Calu3 (cell line): ENCODE data around the gene WDR88. TPM values are rescaled to one million over a fixed set of nuclear protein-coding genes. Genes with fewer than 3 reads are reported as not detected.

Experiments
- BruUV-seq: library from RNA; stranded (reverse); fragments of 400-500 nt; replicated peaks from 2 replicates; lab custom pipeline; 2021; lab: Mats Ljungman, UMichigan
- CTCF ChIA-PET: fragments of 300-600 bp; sonication (Branson Sonifier 250); formaldehyde crosslinking; loops from one replicate; lab custom pipeline; 2022; ENCODE audit warnings: antibody characterized with exemption; lab: Charles Lee
- DNase-seq: peaks from one replicate; pipeline ENCODE4 v3.0.0; 2022
- H3K27ac Mint-ChIP-seq: one replicate; pipeline ENCODE4 v1.8.0; 2022; ENCODE audit warnings: mixed read lengths; ENCODE audit not compliant: unreplicated experiment
- H3K27me3 Mint-ChIP-seq: one replicate; pipeline ENCODE4 v1.8.0; 2022; ENCODE audit warnings: mixed read lengths; ENCODE audit not compliant: unreplicated experiment
- H3K36me3 Mint-ChIP-seq: one replicate; pipeline ENCODE4 v1.8.0; 2022; ENCODE audit warnings: mild to moderate bottlenecking, moderate library complexity, mixed read lengths; ENCODE audit not compliant: insufficient read depth, unreplicated experiment
- H3K4me1 Mint-ChIP-seq: one replicate; pipeline ENCODE4 v1.8.0; 2022; ENCODE audit warnings: mild to moderate bottlenecking, low read depth, mixed read lengths; ENCODE audit not compliant: unreplicated experiment
- H3K4me3 Mint-ChIP-seq: one replicate; pipeline ENCODE4 v1.8.0; 2022; ENCODE audit warnings: mild to moderate bottlenecking, low read depth, moderate library complexity, mixed read lengths; ENCODE audit not compliant: unreplicated experiment
- H3K9me3 Mint-ChIP-seq: one replicate; pipeline ENCODE4 v1.8.0; 2022; ENCODE audit warnings: low read depth, mixed read lengths; ENCODE audit not compliant: unreplicated experiment
- CTCF ChIP-seq: fragments of 200-600 bp; IDR thresholded peaks from one replicate; pipeline ENCODE4 v1.8.0; 2022; ENCODE audit warnings: antibody characterized with exemption; ENCODE audit not compliant: unreplicated experiment
- intact Hi-C: fragments of 100-400 bp; cut with micrococcal nuclease; formaldehyde crosslinking; loops from one replicate; pipeline ENCODE4 v1.10.0; 2022; ENCODE audit not compliant: unreplicated experiment
- total RNA-seq: library from RNA; stranded (reverse); gene quantifications from 2 replicates; pipeline ENCODE4 v1.2.3, GENCODE V29; 2022

WDR88 gene
- total RNA-seq, 1 experiment from 2014 or later, result not detected

- no TSS peak for BruUV-seq
- Mint-ChIP-seq H3K36me3 (peaks cover 14% of the 10 kb centered on the region), H3K4me1 (no peaks in the 10 kb centered on the region), H3K9me3 (no peaks in the 10 kb centered on the region), H3K27ac (no peak overlapping the region), H3K27me3 (no peaks in the 10 kb centered on the region), H3K4me3 (no peak overlapping the region)
- CTCF ChIA-PET, result interaction anchor here (0.5 to 0.6 kb wide), 3 partner anchors 262 to 749 kb away, joined by 3 read pairs; no protein-coding TSS in a partner anchor
- intact Hi-C loops, result no loop called here
- TF ChIP-seq CTCF, result no peak
- DNase-seq, result no peak
Measured at GRCh38 chr19:33134571-33135041, 2.7 kb downstream of the WDR88 start.

DNA sequence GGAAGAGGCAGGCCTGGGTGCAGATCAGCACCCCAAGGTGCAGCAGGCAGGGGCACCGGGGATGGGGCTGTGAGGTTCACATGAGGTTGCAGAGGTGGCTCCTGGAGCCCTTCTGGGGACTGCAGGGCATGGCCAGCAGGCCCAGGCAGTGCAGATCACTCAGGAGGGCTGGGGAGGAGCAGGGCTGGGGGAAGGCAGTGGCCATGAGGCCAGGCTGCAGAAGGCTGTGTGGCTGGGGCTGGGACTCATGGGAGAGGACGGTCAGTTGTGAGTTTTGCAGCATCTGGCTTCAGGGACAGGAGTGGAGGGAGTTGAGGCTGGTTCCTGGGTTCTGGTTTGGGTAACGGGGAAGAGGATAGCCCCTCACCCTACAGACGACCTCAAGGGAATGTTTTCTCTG, 7.3 kb downstream of the WDR88 start:
- Mint-ChIP-seq H3K4me1 (peaks cover 6% of the 10 kb centered on the region), H3K9me3 (no peaks in the 10 kb centered on the region), H3K4me3 (no peak overlapping the region), H3K27me3 (peaks cover 16% of the 10 kb centered on the region), H3K36me3 (no peaks in the 10 kb centered on the region), H3K27ac (no peak overlapping the region)
- no peak for TF ChIP-seq CTCF
- CTCF ChIA-PET, result interaction anchor here (0.6 kb wide), 1 partner anchor 47 kb away, joined by 4 read pairs; no protein-coding TSS in a partner anchor
- DNase-seq, result no peak
- no TSS peak for BruUV-seq
- intact Hi-C loops, result no loop called here

GRCh38 chr19:33143897-33144405, 12.0 kb downstream of the WDR88 start:
- Mint-ChIP-seq H3K27ac (no peak overlapping the region), H3K4me3 (peak overlapping the region; percentile 4), H3K27me3 (peaks cover 48% of the 10 kb centered on the region), H3K36me3 (no peaks in the 10 kb centered on the region), H3K4me1 (peaks cover 7% of the 10 kb centered on the region), H3K9me3 (no peaks in the 10 kb centered on the region)
- no TSS peak for BruUV-seq
- intact Hi-C loops, result loop anchor here (1.0 to 10.0 kb wide), 3 partner anchors 40 to 261 kb away; no protein-coding TSS in a partner anchor
- CTCF ChIA-PET, result interaction anchor here (1.1 to 1.7 kb wide), 3 partner anchors 33 to 263 kb away, joined by 3 to 11 read pairs (median 10); no protein-coding TSS in a partner anchor
- TF ChIP-seq CTCF, result peak; percentile 96
- peak; percentile 71 for DNase-seq

DNA sequence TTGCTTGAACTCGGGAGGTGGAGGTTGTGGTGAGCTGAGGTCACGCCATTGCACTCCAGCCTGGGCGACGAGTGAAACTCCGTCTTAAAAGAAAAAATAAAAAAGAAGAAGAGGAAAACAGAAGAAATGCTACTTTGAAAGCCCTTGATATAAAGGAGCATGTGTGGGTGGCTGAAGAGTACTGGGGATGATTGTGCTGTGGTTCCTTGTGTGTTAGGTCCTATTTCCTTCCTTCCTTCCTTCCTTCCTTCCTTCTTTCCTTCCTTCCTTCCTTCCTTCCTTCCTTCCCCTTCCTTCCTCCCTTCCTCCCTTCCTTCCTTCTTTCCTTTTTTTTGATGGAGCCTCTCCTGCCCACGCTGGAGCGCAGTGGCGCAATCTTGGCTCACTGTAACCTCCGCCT, 14.3 kb downstream of the WDR88 start:
- Mint-ChIP-seq H3K4me1 (peaks cover 7% of the 10 kb centered on the region), H3K27me3 (peaks cover 48% of the 10 kb centered on the region), H3K4me3 (no peak overlapping the region), H3K9me3 (no peaks in the 10 kb centered on the region), H3K27ac (no peak overlapping the region), H3K36me3 (no peaks in the 10 kb centered on the region)
- CTCF ChIA-PET, result interaction anchor here (0.7 kb wide), 1 partner anchor 49 kb away, joined by 3 read pairs; no protein-coding TSS in a partner anchor
- TF ChIP-seq CTCF, result no peak
- DNase-seq, result no peak
- intact Hi-C loops, result loop anchor here (10.0 kb wide), 1 partner anchor 259 kb away; no protein-coding TSS in a partner anchor
- BruUV-seq, result no TSS peak
